Measurements from ENCODE around the gene METTL2A. TPM values are rescaled to one million over a fixed set of nuclear protein-coding genes. Genes with fewer than 3 reads are reported as not detected.
"Not testable (repeated sequence)": the region's sequence is repeated elsewhere in the genome, so short reads cannot be mapped to it uniquely, and the experiment has no call there.

METTL2A gene
- total RNA-seq, 1 experiment from 2014 or later = 38.7 TPM

- Histone ChIP-seq H3K9me2 (replicated peaks; ENCODE audit: low read length) (no peaks in the 10 kb centered on the region), H3K4me2 (ENCODE audit: low read length) (peak within 1 kb of the TSS; percentile 99), H4K20me1 (ENCODE audit: low read length) (peaks cover 11% of the 10 kb centered on the region; the same call in 1 of the 2 replicates), H3K36me3 (ENCODE audit: low read depth, low read length) (peaks cover 2% of the 10 kb centered on the region; the same call in 1 of the 2 replicates), H3F3A (ENCODE audit: low read length, unreplicated experiment) (no peaks in the 10 kb centered on the region), H3K4me1 (ENCODE audit: insufficient read depth, low read length) (peaks cover 15% of the 10 kb centered on the region), H3K4me3 (ENCODE audit: low read length) (peak within 1 kb of the TSS; percentile 96), H3K27me3 (ENCODE audit: low read length) (no peaks in the 10 kb centered on the region), H3K27ac (ENCODE audit: low read length) (peak within 1 kb of the TSS; percentile 46), H2AFZ (ENCODE audit: low read length) (peak within 1 kb of the TSS; percentile 73), H3K9me3 (ENCODE audit: low read length) (no peaks in the 10 kb centered on the region), H3K79me2 (ENCODE audit: low read length) (peaks cover 56% of the 10 kb centered on the region), H3K9ac (ENCODE audit: low read length) (peak within 1 kb of the TSS; percentile 95)
- ATAC-seq = peak; percentile 82
- CTCF ChIA-PET = no interaction called here
- TF ChIP-seq, protein P1, sequence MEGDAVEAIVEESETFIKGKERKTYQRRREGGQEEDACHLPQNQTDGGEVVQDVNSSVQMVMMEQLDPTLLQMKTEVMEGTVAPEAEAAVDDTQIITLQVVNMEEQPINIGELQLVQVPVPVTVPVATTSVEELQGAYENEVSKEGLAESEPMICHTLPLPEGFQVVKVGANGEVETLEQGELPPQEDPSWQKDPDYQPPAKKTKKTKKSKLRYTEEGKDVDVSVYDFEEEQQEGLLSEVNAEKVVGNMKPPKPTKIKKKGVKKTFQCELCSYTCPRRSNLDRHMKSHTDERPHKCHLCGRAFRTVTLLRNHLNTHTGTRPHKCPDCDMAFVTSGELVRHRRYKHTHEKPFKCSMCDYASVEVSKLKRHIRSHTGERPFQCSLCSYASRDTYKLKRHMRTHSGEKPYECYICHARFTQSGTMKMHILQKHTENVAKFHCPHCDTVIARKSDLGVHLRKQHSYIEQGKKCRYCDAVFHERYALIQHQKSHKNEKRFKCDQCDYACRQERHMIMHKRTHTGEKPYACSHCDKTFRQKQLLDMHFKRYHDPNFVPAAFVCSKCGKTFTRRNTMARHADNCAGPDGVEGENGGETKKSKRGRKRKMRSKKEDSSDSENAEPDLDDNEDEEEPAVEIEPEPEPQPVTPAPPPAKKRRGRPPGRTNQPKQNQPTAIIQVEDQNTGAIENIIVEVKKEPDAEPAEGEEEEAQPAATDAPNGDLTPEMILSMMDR (conservative IDR thresholded peaks at IDR 0.05; ENCODE audit: low read depth, low read length) = no peak
- no peak for TF ChIP-seq EZH2phosphoT487 (IDR thresholded peaks at IDR 0.05; ENCODE audit: borderline replicate concordance, low read length)
- no peak for TF ChIP-seq EZH2 (IDR thresholded peaks at IDR 0.05; ENCODE audit: low read length, unreplicated experiment)
- intact Hi-C loops (cut with micrococcal nuclease) = no loop called here
- no TSS peak for BruUV-seq (replicated peaks)
- POLR2A ChIA-PET (ENCODE audit: unreplicated experiment) = no interaction called here
- DNase-seq = peak; percentile 85
Measured at GRCh38 chr17:62478424-62478879, 54.8 kb downstream of the METTL2A start, which contains the start of gene TLK2. Gene TLK2 (plus strand): TSS chr17:62478825. CDS start chr17:62481126, 2,301 bp downstream.

DNA sequence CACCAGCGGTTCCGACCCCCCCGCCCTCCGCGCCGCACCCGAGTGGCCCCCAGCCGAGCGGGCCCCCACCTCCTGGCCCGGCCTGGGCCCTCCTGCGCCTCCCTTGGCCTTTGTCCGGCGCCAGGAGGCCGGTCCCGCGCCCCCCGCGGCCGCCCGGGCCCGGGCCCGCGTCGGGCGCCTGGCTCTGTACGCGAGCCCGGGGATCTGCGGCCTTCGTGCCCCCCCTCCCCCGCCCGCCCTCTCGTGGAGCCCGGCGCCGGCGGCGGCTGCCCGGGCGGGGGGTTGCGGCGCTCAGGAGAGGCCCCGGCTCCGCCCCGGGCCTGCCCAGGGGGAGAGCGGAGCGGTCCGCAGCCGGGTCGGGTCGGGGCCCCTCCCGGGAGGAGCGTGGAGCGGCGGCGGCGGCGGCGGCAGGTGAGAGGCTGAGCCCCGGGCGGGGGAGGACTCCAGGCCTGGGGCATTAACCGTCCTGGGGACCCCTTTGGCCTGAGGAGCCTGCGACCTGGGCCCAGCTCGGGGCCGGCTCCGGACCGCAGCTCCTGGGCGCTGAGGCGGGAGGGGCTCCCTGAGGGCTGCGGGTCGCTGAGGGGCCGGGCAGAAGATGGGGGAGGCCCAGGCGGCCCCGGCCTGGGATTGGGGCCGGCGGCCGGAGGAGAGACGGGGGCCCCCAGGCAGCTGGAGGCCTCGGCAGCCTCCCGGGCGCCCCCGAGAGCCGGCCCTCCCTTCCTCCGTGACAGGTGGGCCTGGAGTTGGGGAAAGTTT lies 55.4 kb downstream of the METTL2A start:
- peak overlapping the region; percentile 96 for H3K4me3 ChIP-seq (ENCODE audit: low read length)
- H4K20me1 ChIP-seq (ENCODE audit: low read length) = peaks cover 11% of the 10 kb centered on the region; the same call in 1 of the 2 replicates
- H3K9me2 ChIP-seq (replicated peaks; ENCODE audit: low read length); H3K27me3 ChIP-seq (ENCODE audit: low read length); H3F3A ChIP-seq (ENCODE audit: low read length, unreplicated experiment); H3K36me3 ChIP-seq (ENCODE audit: low read depth, low read length); POLR2A ChIA-PET (ENCODE audit: unreplicated experiment); DNase-seq; intact Hi-C loops (cut with micrococcal nuclease); H2AFZ ChIP-seq (ENCODE audit: low read length); H3K9me3 ChIP-seq (ENCODE audit: low read length); BruUV-seq (replicated peaks); CTCF ChIA-PET: not testable (repeated sequence)
- H3K79me2 ChIP-seq (ENCODE audit: low read length) = peaks cover 62% of the 10 kb centered on the region
- H3K4me1 ChIP-seq (ENCODE audit: insufficient read depth, low read length) = peaks cover 15% of the 10 kb centered on the region
- H3K27ac ChIP-seq (ENCODE audit: low read length) = peak overlapping the region; percentile 46
- H3K4me2 ChIP-seq (ENCODE audit: low read length) = peak overlapping the region; percentile 99
- ATAC-seq = peak; percentile 18
- H3K9ac ChIP-seq (ENCODE audit: low read length) = peak overlapping the region; percentile 95

DNA sequence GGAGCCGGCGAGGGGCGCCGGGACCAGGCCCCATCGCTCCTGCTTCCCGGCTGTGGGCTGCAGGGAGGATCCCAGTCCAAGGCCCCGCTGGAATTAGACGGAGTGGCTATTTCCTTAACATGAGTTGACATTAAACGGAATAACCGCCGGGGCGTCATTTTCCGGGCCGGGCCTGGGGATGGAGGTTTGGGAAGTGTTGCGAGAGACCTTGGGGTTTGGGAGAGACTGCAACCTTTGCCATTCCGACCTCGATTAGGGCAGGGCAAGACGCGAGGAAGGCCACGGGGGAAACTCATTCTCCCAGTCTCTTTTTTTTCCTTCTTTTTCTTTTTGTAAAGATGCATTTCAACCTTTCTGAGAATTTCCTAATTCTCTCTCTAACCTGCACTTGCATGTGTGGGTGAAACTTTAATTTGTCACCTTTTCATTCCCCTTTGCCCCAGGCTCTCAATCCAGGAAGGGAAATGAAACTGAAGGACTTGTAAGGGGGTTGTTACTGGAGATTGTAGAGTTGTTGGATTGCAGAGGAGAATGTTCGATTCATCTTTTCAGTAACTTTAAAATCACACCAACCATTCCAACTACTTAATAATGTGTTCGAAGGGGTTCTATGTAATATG lies 56.1 kb downstream of the METTL2A start:
- CTCF ChIA-PET; intact Hi-C loops (cut with micrococcal nuclease); H3K9me3 ChIP-seq (ENCODE audit: low read length); H3K36me3 ChIP-seq (ENCODE audit: low read depth, low read length); POLR2A ChIA-PET (ENCODE audit: unreplicated experiment); H3K9me2 ChIP-seq (replicated peaks; ENCODE audit: low read length); H3K27me3 ChIP-seq (ENCODE audit: low read length); H3F3A ChIP-seq (ENCODE audit: low read length, unreplicated experiment): not testable (repeated sequence)
- Histone ChIP-seq H3K79me2 (ENCODE audit: low read length) (peaks cover 65% of the 10 kb centered on the region), H3K27ac (ENCODE audit: low read length) (peak overlapping the region; percentile 46), H3K4me3 (ENCODE audit: low read length) (peak overlapping the region; percentile 96), H3K4me2 (ENCODE audit: low read length) (peak overlapping the region; percentile 99), H3K4me1 (ENCODE audit: insufficient read depth, low read length) (peaks cover 15% of the 10 kb centered on the region), H3K9ac (ENCODE audit: low read length) (peak overlapping the region; percentile 95), H4K20me1 (ENCODE audit: low read length) (peaks cover 11% of the 10 kb centered on the region; the same call in 1 of the 2 replicates), H2AFZ (ENCODE audit: low read length) (peak overlapping the region; percentile 38; the same call in 1 of the 2 replicates)
- ATAC-seq (peak; percentile 3), DNase-seq (peak; percentile 18)
- BruUV-seq (replicated peaks) = TSS peak; percentile 51

- POLR2A ChIA-PET (ENCODE audit: unreplicated experiment); H3K9me3 ChIP-seq (ENCODE audit: low read length); DNase-seq; H3K9me2 ChIP-seq (replicated peaks; ENCODE audit: low read length); H3K4me2 ChIP-seq (ENCODE audit: low read length); H3K4me3 ChIP-seq (ENCODE audit: low read length); intact Hi-C loops (cut with micrococcal nuclease); H3F3A ChIP-seq (ENCODE audit: low read length, unreplicated experiment); H3K27me3 ChIP-seq (ENCODE audit: low read length); H3K9ac ChIP-seq (ENCODE audit: low read length); BruUV-seq (replicated peaks); H2AFZ ChIP-seq (ENCODE audit: low read length); CTCF ChIA-PET; H3K27ac ChIP-seq (ENCODE audit: low read length); H3K36me3 ChIP-seq (ENCODE audit: low read depth, low read length); ATAC-seq: not testable (repeated sequence)
- Histone ChIP-seq H3K79me2 (ENCODE audit: low read length) (peaks cover 83% of the 10 kb centered on the region), H3K4me1 (ENCODE audit: insufficient read depth, low read length) (peaks cover 10% of the 10 kb centered on the region), H4K20me1 (ENCODE audit: low read length) (peaks cover 11% of the 10 kb centered on the region; the same call in 1 of the 2 replicates)
Measured at GRCh38 chr17:62482553-62482952, 58.9 kb downstream of the METTL2A start.

DNA sequence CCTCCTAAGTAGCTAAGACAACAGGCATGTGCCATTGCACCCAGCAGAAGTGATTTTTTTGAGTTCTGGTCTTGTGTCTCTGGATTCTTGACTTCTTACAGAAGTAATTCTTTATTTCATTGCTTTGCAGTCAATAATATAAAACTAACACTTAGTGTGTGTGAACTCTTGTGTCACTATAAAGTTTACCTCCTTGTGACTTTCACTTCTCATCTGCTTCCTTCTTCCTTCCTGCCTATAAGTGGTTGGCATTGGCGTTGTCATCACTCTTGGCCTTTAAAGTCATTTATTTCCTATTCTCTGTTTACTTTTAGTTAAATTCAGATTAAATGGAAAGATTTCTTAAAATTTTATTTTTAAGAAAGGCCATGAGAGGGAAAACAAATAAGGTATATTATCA lies 67.3 kb downstream of the METTL2A start:
- H3K4me1 ChIP-seq (ENCODE audit: insufficient read depth, low read length); H2AFZ ChIP-seq (ENCODE audit: low read length); H3F3A ChIP-seq (ENCODE audit: low read length, unreplicated experiment); H3K4me3 ChIP-seq (ENCODE audit: low read length); H3K27me3 ChIP-seq (ENCODE audit: low read length); H3K9me3 ChIP-seq (ENCODE audit: low read length); CTCF ChIA-PET; ATAC-seq; H3K9me2 ChIP-seq (replicated peaks; ENCODE audit: low read length); POLR2A ChIA-PET (ENCODE audit: unreplicated experiment); intact Hi-C loops (cut with micrococcal nuclease); BruUV-seq (replicated peaks); DNase-seq; H3K4me2 ChIP-seq (ENCODE audit: low read length); H3K9ac ChIP-seq (ENCODE audit: low read length); H4K20me1 ChIP-seq (ENCODE audit: low read length); H3K27ac ChIP-seq (ENCODE audit: low read length): not testable (repeated sequence)
- H3K36me3 ChIP-seq (ENCODE audit: low read depth, low read length) = peaks cover 20% of the 10 kb centered on the region
- H3K79me2 ChIP-seq (ENCODE audit: low read length) = peaks cover 94% of the 10 kb centered on the region
